GM18517 (cell line): ENCODE results near the gene PARD3.
"Not testable (repeated sequence)": the region's sequence is repeated elsewhere in the genome, so short reads cannot be mapped to it uniquely, and the experiment has no call there.

ENCODE experiments used
- ATAC-seq: cut with Tn5 transposase; IDR thresholded peaks from one replicate; pipeline ENCODE4 v1.9.1; 2021; ENCODE audit warnings: mild to moderate bottlenecking, moderate library complexity; ENCODE audit not compliant: unreplicated experiment

The PARD3 gene

DNA sequence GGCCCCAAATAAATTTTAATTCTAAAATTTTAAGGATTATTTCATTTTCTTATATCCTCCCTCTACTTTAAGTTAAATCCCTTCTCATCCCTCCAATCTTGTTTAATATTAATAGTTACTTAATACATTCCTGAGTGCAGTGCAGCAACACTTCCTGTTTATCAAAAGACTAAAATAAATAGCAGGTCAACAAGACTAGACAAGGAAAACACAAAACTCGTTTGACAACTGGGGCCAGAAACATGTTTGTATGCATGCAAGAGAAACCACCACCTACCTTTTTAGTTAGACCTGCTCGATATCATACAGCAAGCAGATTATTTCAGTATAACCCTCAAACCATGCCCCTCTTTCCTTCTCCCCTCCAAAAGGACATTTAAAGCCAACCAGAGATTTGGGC, 95.8 kb downstream of the PARD3 start:
- ATAC-seq: no peak

DNA sequence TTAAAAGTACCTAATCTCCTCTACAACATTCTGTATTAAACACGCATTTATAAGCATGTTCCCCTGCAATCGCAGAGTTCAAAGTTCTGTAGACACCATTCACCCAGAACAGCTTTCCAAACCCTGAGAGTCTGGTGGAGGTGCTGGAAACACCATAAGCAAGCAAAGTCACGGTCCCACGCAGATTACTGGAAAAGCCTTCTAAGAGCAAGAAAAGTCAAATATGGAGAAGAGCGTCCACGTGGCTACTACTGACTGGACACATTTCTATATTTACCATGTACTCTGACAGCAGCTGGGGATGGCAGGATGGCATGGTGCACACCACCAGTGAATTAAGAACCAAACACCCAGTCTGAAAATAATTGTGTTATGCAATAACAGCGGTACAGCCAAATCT, 97.7 kb downstream of the PARD3 start:
- ATAC-seq: no peak

DNA sequence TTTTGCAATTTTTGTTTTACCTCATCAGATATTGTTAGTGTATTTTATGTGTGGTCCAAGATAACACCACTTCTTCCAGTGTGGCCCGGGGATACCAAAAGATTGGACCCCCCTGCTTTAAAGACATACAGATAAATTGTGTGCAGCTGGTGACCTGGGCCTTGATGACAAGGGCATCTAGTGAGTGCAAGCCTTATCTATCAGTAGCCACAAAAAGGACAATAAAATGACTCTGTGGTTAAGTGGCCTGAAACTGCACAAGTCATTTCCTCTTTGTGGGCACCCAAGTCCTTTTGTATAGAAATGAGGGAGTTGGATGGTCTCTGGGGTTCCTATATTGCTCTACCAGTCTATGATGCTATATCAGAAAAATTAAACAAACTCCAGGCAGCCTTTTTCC, 98.1 kb downstream of the PARD3 start:
- ATAC-seq: no peak

- no peak for ATAC-seq
Measured at GRCh38 chr10:34716234-34716633, 98.9 kb downstream of the PARD3 start.

DNA sequence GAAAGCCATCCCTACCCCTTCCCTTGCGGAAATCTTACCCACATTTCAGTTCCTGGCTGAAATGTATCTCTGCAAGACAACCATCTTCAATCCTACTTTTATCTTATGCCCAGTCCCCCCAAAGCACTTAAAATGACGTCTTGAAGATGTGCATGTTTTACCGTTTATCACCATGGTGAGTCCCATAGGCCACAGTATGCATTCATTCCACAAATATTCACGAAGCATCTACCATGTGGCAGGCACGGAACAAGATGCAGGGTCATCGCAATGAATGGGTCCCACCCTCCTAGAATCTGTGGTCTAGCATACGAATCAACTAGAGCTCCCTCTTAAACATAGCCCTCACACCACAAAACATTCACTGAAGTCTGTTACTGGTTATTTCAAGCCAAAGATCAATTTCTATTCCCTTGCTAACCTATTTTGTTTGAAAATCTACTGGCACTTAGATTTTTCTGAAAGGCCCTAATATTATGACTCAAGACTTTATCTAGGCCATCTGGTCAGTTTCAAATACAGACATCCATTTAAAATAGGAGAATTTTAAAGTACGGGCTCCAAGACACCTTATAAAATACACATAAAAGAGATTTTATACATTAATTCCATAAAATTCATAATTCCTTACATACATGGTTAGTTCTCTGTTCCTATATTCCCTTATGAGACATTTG, 99.4 kb downstream of the PARD3 start:
- ATAC-seq: no peak

- ATAC-seq: no peak
Measured at GRCh38 chr10:34713875-34714274, 101.2 kb downstream of the PARD3 start.

GRCh38 chr10:34711500-34711899, 103.6 kb downstream of the PARD3 start:
- ATAC-seq: no peak

DNA sequence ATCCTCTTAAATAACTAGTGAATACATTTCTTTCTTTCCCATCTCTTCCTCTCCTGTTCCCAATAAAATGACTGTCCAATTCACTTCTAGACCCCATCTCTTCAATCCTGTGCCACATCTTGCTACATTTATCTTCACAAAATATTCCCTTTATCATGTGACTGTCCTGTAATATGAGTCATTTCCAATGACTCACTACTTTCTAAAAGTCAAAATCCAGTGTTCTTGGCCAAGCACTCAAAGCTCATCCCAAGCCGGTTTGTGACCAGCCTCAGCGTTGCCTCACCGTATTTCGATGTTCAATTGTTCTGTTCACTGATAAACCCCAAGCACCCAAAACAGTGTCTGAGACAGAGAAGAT, 104.7 kb downstream of the PARD3 start:
- no peak for ATAC-seq

GRCh38 chr10:34709637-34710390, 105.3 kb downstream of the PARD3 start:
- ATAC-seq: no peak

GRCh38 chr10:34707656-34708055, 107.4 kb downstream of the PARD3 start:
- ATAC-seq: no peak

DNA sequence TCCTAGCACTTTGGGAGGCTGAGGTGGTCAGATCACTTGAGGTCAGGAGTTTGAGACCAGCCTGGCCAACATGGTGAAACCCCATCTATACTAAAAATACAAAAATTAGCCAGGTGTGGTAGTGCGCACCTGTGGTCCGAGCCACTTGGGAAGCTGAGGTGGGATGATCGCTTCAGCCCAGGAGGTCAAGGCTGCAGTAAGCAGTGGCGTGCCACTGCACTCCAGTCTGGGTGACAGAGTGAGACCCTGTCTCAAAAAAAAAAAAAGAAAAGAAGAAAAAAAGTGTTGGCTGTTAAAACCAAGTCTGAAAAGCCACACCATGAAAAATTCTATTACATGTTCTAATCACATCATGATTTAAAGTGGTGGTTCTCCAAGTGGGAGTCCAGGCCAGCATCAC, 108.1 kb downstream of the PARD3 start:
- not testable (repeated sequence) for ATAC-seq

DNA sequence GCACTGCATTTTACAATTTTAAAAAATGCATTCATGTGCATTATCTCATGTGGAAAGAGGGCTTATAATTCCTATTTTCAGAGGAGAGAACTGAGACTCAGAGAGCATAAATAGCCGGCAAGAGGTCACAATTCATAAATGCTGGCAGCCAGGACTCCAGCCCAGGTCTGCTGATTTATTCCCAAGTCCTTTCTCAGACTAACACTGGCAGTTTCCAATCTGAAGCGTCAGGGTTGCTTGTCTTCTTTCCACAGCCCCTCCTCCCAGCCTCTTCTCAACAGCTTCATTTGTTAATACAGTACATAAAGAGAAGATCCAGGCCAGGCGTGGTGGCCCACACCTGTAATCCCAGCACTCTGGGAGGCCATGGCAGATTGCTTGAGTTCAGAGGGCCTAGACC, 108.9 kb downstream of the PARD3 start:
- no peak for ATAC-seq

- ATAC-seq: no peak
Measured at GRCh38 chr10:34705563-34705962, 109.5 kb downstream of the PARD3 start.

DNA sequence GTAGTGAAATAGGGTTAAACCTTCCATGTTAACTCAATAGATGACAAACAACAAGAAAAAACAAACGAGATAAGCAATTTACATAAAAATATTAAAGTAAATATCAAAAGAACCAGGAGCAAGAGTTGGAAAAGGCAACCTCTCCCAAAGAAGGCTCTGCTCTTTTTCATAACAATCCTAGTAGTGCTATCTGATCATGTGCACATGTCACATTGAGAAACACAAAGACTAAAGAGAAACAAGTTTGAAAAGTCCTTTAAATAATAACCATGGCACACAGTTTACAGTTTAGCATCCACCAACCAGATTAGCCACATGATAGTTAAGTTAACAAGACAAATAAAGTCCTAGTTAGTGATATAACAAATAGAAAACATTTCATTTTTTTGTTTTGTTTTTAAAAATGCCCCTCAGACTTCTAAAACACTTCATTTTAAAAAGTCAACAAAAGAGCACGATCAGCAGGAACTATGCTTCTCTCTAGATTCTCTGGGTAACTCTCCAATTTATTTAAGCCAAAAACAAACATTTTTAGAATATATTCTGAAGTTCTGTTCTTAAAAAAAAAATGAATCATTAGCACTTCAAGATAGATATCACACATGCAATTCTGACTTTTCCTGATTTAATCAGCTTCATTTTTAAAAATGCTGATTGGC, 110.4 kb downstream of the PARD3 start:
- no peak for ATAC-seq

GRCh38 chr10:34702982-34703381, 112.1 kb downstream of the PARD3 start:
- ATAC-seq: no peak

GRCh38 chr10:34702093-34702937, 112.8 kb downstream of the PARD3 start:
- ATAC-seq: no peak

GRCh38 chr10:34701194-34701593, 113.9 kb downstream of the PARD3 start:
- ATAC-seq: no peak

DNA sequence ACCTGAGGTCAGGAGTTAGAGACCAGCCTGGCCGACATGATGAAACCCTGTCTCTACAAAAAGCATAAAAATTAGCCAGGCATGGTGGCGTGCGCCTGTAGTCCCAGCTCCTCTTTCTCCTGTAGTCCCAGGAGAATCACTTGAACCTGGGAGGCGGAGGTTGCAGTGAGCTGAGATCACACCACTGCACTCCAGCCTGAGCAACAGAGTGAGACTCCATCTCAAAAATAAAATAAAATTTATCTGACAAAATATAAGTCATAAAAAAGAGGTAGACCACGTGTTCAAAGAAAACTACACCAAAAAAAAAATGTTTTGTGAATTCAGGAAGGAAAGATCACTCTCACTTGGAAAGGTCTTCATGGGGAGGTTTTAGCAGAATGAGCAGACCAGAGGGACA, 114.3 kb downstream of the PARD3 start:
- ATAC-seq: not testable (repeated sequence)

DNA sequence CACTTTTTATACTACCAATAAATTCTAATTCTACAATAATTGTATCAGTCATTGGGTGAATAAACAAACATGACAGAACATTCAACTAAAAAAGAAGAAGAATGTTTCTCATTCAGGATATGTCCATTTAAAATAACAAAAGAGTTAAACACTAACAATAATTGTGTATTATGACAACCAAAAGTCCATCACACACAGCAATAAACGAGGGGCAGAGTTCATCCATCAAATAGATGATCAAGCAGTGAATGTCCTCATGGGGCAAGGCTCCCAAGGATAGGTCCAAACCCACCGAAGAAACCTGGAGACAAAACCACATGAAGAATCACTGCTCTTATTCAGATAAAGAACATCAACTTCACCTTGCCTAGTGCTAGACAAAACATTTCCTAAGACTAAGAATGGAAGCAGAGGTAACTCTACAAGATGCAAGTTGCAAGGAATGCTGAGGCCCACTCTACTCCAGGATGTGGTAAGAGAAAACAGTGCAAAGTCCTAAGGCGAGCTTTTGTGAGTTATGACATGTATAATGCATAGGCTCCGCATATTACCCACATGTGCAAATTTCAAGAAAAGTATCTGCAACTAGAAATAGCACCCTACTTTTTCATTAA, 115.1 kb downstream of the PARD3 start:
- no peak for ATAC-seq

DNA sequence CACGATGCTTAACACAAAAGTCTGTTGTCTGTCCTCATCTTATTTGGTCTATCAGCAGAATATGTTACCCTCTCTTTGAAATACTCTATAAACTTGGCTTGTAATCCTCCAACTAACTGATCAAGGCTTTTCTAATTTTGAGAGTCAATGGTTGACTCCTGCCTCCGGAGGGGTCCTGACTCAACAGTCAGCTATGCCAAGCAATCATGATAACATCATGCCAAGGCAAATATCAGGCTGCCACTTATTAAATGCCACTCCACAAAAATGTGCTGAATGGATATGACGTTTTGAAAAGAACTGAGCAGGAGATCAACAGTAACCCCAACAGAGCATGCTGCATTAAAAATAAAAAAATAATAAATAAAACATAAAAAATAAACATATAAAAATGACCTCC, 116.1 kb downstream of the PARD3 start:
- no peak for ATAC-seq
